ENCODE measurements around the gene NUDT5. TPM values are rescaled to one million over a fixed set of nuclear protein-coding genes. Genes with fewer than 3 reads are reported as not detected.

NUDT5 gene
- total RNA-seq: 10 to 100 TPM; 41.4 to 89.0 TPM

DNA sequence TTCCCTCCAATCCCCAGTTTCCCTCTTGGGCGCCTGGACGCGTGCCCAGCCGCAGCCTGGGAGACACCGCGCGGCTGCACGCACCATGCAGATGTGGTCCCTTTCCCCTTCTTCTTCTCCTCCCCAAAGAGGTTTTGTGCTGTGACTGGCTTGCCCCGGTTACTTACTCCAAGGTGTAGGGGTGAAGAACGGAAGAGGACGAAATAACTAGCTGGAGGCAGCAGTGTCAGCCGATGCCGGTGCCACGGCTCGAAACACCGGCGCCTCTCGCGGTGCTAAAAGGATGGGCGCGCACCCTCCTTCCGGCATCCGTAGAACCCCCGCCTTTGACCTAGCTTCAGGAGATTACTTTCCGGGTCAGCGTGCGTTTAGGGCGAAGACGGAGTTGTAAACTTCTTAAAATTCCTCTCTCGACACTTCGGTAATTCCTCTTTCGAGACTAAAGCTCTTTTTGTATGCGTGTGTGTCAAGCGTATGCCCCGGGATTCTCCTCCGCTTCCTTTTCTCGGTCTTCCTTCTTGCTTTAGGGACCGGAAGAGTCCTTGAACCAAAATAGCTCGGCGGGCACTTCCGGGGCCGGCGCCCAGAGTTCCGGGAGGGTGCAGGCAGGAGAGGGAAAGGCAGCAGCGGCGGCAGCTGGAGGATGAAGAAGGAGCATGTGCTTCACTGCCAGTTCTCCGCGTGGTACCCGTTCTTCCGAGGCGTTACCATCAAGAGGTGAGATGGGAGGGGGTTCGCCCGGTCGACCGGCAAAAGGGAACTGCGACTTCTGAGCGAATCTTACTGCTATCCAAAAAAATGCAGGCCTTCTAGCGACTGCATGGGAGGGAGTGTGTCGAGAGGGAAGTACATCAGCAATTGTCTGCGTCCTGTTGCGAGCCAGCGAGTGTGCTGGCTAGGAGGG lies at the start of gene NUDT5, which contains the start of gene CDC123:
Gene NUDT5 (minus strand): TSS at position 289 of the 904 bp plus-strand sequence. CDS start 9,600 bp downstream, outside the sequence.
Gene CDC123 (plus strand): TSS at position 586 of the 904 bp plus-strand sequence. CDS start 58 bp downstream, at position 644.
- Histone ChIP-seq H3K4me1 (peaks cover 5% of the 10 kb centered on the region), H3K9ac (ENCODE audit: low read depth in 2 of 2, low read length in 2 of 2) (peak within 1 kb of the TSS; percentile 66 to 98)

DNA sequence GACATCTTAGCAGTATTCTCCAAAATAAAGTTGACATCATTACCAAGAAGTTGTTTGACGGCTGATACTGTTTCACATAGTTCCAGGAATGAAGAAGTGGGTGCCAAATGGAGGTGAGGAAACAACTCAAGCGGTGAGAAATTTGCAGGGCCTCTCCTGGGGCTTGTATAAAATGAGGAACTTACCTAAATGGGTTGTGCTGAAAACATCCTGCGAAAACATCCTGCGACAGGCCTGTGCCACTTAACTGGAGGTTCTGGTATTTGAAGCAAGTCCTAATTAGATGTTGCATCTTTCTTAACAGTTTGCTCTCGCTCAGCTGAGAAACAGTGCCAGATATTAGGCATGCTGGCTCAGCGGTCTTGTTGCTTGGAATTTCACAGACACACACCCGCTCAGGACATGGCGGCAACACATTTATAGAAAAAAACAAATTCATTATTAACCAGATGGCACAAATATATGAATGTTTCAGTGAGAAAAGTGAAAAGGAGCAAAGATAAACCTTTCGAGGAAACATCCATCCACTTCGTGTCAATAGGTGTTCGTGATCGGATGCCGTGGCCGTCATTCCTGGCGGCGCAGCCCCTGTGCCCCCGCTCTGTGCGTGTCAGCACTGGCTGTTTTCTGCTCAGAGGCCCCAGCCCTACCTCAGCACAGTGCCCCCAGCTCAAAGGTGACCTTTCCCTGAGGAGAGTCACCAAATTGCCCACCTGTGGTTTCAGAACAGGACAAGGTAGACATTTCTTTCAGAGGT lies 48.4 kb upstream of the NUDT5 start:
- H3K9ac ChIP-seq (ENCODE audit: low read depth in 2 of 2, low read length in 2 of 2): no peak overlapping the region
- no peaks in the 10 kb centered on the region for H3K27me3 ChIP-seq
- no peaks in the 10 kb centered on the region for H3K4me1 ChIP-seq
- no peaks in the 10 kb centered on the region for H3K9me3 ChIP-seq
- TF ChIP-seq, protein P1, sequence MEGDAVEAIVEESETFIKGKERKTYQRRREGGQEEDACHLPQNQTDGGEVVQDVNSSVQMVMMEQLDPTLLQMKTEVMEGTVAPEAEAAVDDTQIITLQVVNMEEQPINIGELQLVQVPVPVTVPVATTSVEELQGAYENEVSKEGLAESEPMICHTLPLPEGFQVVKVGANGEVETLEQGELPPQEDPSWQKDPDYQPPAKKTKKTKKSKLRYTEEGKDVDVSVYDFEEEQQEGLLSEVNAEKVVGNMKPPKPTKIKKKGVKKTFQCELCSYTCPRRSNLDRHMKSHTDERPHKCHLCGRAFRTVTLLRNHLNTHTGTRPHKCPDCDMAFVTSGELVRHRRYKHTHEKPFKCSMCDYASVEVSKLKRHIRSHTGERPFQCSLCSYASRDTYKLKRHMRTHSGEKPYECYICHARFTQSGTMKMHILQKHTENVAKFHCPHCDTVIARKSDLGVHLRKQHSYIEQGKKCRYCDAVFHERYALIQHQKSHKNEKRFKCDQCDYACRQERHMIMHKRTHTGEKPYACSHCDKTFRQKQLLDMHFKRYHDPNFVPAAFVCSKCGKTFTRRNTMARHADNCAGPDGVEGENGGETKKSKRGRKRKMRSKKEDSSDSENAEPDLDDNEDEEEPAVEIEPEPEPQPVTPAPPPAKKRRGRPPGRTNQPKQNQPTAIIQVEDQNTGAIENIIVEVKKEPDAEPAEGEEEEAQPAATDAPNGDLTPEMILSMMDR (IDR thresholded peaks at IDR 0.05): no peak
- no peak for DNase-seq
- intact Hi-C loops (cut with DNase I): no loop called here
- no peak overlapping the region for H3K27ac ChIP-seq
- H3K36me3 ChIP-seq: no peaks in the 10 kb centered on the region
- no peak overlapping the region for H3K4me3 ChIP-seq

More for the DNA sequence above, at the start of gene NUDT5, which contains the start of gene CDC123:
- H3K4me3 ChIP-seq: peak within 1 kb of the TSS; percentile 94
- no peaks in the 10 kb centered on the region for H3K27me3 ChIP-seq
- TF ChIP-seq, protein P1 (IDR thresholded peaks at IDR 0.05): no peak
- H3K27ac ChIP-seq: peak within 1 kb of the TSS; percentile 91
- intact Hi-C loops (cut with DNase I): loop anchor here (2.0 kb wide), 1 partner anchor 17 kb away; no protein-coding TSS in a partner anchor
- H3K36me3 ChIP-seq: no peaks in the 10 kb centered on the region
- no peaks in the 10 kb centered on the region for H3K9me3 ChIP-seq
- DNase-seq: peak; percentile 92

DNA sequence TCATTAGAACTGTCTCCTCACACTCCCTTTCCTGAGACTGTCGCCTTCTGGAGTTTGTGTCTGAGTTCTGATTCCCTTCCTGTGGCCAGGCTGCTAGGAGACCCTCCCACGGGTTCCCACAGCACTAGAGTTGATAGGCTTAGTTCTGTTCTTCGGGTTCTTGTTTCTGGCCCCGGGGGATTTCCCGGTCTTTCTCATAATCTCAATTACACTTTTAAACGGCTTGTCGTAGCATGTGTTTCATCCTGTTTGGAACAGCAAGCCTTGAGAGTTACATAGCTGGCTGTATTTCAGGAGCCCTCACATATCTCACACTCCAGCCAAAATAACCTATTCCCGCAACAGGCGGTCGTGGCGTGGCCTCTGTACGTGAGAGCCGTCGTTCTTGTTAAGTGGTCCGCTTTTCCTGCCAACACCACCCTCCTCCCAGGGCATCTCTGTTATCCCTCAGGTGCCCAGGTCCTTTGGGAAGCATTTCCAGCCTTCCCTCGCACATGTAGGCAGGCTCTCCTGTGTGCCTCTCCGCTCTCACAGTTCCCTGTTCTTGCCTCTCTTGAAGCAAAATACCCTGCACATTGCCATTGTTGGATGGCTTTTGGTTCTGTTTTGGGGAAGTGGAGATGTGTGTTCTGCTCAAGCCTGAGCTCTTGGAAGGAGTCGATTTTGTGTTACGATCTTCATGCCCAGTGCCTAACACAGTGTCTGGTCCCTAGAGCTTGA lies 46.3 kb upstream of the NUDT5 start:
- intact Hi-C loops (cut with DNase I): no loop called here
- no peaks in the 10 kb centered on the region for H3K27me3 ChIP-seq
- no peaks in the 10 kb centered on the region for H3K4me1 ChIP-seq
- H3K9me3 ChIP-seq: no peaks in the 10 kb centered on the region
- H3K36me3 ChIP-seq: no peaks in the 10 kb centered on the region
- DNase-seq: no peak
- no peak overlapping the region for H3K9ac ChIP-seq (ENCODE audit: low read depth in 2 of 2, low read length in 2 of 2)
- TF ChIP-seq, protein P1 (IDR thresholded peaks at IDR 0.05): no peak
- no peak overlapping the region for H3K4me3 ChIP-seq
- H3K27ac ChIP-seq: no peak overlapping the region

DNA sequence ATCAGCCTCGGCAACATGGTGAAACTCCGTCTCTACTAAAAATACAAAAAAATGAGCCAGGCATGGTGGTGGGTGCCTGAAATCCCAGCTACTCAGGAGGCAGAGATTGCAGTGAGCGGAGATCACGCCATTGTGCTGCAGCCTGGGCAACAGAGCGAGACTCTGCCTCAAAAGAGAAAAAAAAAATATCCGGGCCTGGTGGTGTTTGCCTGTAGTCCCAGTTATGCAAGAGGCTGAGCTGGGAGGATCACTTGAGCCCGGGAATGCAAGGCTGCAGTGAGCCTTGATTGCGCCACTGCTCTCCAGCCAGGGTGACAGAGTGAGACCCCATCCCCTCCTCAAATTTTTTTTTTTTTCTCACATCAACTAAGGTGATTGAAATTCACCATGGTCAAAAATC lies 43.1 kb upstream of the NUDT5 start:
- intact Hi-C loops (cut with DNase I): no loop called here
- Histone ChIP-seq H3K4me3 (no peak overlapping the region), H3K4me1 (no peaks in the 10 kb centered on the region), H3K9me3 (no peaks in the 10 kb centered on the region), H3K27me3 (no peaks in the 10 kb centered on the region), H3K36me3 (no peaks in the 10 kb centered on the region), H3K9ac (ENCODE audit: low read depth in 2 of 2, low read length in 2 of 2) (no peak overlapping the region), H3K27ac (no peak overlapping the region)
- no peak for DNase-seq
- TF ChIP-seq, protein P1 (IDR thresholded peaks at IDR 0.05): no peak

Measured in colonic mucosa (tissue), 4 donors.